ENCODE measurements around the gene CBLN3. TPM values are rescaled to one million over a fixed set of nuclear protein-coding genes. Genes with fewer than 3 reads are reported as not detected.
A peak's percentile ranks its signal among the peaks of the same experiment; 100 is the strongest.
"Not testable (repeated sequence)": the region's sequence is repeated elsewhere in the genome, so short reads cannot be mapped to it uniquely, and the experiment has no call there.

Gene CBLN3
- total RNA-seq, 1 donor from 2014 or later: 1.8 TPM

DNA sequence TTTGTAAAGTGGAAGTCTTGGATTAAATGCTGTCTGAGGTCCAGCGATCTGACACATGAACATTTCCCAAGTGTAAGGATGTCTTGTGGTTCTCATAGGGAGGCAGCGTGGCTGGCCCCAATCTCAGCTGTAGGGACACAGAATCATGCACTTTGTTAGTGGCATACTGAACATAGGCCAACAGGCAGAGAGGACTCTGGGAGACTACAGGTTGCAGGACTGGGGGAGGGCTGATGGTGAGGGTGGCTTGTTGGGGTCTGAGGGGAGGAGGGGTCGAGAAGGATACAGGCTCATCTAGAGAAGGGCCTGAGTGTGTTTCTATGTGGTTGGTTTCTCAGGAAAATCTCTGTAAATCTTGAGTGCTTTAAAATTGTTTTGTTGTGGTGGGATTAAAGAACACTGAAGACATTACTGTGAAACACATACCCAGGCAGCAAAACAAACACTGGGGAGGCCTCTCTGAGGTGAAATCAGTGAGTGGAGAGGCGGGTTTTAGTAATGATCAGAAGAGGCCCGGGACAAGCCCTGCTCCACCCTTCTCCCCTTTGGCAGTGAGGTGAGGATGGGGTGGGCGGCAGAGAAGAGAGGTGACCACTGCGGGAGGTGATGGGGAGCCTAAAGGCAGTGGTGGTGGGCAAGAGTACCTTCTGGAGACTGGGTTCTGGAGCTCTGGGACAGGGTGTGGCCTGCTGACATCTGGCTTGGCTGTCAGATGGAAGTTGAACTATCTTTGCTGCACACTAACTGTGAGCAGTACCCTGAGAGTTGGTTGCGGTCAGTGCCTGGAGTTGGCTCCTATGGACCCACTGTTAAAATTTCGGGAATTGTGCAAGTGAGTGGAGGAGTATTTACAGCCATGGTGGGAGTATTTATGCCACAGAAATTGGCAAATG, 27.4 kb downstream of the CBLN3 start:
- no peak for DNase-seq

DNA sequence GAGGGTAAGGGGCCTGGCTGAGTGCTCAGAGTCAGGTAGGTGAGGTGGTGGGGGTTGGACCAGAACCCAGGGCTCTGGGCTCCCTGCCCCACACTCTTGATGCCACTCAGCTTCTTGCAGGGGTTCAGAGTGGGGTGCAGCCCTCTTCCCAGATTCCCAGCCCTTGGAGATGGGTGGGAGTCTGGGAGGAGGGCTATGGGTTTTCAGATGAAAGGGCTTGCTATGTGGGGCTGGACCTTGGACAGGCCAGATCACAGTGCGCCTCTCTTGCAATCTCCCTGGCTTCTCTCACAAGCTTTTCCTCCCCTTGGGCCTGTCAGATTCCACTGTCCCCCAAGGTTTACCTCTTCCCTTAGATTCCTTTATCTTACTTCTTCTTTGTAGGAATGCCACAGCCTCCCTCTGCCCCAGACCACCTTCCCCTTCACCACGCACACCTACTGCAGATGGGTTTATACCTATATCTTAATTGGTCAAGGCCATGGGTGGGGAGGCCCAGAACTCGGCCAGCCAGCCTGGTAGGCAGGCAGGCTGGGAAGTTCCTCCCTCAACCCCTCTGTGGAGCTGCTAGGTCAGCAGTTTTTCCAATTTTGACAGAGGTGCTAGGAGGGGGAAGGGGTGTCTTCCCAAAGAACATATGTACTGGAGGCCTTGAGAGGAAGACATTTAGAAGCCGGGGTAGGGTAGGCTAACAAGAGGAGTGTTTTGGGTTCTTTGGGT, 29.3 kb downstream of the CBLN3 start:
- DNase-seq: no peak

DNA sequence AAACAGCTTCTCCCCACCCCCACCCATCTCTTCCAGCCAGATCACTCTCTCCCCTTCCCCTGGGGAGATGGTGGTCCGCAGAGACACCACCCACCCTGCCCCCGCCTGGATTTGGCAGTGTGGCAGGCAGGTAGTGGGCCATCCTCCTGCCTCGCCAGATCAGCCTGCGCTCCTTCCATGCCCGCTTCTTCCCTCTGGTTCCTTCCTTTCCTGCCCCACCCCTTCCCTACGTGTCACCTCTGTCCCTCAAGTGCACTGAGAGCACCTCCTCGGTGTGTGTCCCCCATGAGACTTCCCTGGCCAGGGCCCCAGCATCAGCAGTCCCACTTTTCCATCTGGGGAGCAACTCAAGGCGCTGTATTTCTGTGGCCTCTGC, 30.0 kb downstream of the CBLN3 start:
- DNase-seq: no peak

DNA sequence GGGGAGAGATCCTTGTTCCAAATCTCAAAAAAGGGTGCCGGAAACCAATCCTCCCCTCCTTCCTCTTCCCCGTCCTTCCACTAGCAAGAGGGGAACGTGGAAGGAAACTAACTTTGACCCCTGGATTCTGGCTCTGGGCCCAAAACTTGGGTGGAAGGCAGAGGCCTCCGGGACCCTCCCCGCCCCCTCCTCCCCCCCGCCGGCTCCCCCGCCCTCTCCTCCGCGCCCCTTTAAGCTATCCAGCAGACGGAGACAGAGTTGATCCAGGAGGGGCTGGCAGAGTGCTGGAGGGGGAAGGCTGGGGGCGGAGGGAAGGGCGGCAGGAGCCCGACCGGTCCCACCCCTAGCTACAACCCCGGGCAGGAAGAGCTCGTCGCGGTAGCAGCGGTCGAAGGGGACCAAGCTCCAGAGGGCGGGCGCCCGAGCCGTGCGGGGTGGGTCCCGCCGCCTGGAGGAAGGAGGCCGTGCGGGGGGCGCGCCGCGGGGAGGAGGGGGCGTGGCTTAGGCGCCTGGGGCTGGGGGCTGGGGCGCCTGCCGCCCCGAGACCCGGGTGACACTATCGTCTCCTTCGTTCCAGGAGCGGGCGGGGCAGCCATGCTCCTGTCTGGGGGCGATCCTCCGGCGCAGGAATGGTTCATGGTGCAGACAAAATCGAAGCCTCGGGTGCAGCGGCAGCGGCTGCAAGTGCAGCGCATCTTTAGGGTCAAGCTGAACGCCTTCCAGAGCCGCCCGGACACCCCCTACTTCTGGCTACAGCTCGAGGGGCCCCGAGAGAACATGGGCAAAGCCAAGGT, 30.6 kb downstream of the CBLN3 start, which contains the start of gene NYNRIN:
TSS of gene NYNRIN (plus strand) at position 351 of the 794 bp plus-strand sequence. CDS start at position 595, 244 bp downstream.
- peak; percentile 87 for DNase-seq

DNA sequence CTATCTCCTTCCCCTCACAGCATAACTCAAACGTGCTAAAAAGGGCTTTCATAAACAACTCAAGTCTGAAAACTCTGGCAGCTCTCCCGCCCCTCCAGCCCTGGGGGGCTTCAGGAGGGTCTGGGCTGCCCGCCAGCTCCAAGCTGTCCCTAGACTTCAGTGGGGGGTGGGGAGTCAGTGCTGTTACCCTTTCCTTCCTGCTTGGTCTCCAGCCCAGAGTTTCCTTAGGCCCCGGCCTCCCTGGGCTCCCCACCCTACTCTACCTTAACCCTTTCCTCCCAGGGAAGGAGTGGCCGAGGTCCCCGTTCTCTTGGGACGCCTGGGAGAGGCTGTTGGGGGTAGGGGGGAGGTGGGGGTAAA, 31.2 kb downstream of the CBLN3 start:
- DNase-seq: peak; percentile 81

DNA sequence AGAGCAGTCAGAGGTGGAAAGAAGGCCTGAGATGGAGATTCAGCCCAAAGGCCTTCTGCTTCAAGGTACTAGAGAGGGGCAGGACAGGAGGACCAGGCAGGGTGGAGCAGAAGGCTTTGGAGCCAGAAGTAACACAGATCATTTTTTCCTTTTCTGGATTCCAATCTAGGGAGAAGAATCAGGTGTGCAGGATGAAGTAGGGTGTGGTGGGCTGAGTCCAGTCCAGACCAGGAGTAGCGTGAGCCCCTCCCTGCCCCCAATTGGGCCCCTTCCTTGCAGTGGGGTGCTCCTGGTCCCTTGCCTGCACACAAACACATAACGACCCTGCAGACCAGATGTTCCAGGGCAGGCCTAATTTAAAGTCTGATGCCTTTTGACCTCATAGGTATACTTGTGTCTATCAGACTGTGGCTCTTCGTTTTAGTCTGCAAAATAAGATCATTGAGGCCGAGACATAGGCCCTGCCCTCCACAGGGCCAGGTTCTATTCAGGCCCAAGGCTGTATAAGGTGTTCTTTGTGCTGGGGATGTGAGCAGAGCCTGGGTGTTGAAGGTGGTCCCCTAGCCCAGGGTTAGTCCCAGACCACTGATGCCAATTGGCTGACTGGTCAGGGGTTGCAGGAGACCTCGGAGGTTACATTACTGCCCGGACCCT, 31.7 kb downstream of the CBLN3 start:
- no peak for DNase-seq

DNA sequence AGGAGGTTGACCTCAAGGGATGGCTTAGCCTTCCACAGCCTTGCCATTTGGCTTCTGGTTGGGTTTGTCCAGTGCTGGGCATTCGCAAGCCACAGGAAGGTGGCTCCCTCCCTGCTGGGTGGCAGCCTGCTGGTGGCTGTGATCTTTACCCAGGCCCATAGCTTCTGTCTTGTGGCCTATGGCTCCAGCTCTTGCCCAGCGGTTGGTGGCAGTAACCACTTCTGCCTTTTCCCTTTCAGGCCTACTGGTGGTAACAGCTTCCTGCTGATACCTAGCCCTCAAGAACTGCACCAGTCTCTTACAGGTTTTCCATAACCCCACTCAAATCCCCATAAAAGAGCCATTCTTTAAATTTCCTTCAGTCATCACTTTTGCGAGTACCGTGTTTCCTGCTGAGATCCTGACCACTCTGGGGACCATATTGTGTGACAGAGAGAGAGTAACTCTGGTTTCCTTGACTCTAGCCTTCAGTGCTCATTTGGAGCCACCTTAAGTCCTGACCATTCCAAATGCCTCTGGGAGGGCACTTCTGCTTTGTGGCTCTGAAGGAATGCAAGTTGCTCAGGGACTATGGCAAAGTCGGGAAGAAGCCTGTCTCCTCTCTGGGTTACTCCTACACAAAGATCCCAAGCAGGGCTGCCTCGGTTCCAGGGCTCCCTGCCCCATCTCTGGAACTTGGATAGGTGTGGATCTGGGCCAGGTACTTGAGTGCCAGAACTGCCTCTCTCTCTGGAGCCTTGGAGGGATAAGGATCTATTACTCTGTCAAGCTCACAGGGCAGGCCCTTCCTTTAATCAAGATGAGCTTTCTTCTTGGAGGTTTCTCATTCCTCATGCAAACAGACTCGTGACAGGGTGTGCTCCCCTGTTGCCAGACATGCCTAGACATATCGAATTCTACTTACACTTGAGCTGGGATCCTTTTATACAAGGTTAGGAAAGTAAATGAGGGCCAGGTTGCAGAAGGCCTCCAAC, 33.6 kb downstream of the CBLN3 start:
- DNase-seq: no peak

DNA sequence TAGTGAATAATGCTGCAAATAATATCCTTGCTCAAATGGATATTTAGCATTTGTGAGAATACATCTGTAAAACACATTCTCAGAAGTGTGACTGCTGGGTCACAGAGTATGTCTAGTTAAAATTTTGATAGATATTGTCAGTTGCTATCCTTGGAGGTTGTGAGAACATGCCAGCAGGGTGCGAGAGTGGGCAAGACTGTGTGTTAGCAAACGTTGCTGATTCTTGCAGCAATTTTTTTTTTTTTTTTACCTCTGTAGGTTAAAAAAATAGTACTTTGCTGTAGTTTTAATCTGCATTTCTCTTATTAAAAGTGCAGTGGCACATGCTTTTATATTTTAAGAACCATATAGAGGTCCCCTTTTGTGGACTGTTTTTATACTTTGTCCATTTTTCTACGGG, 35.2 kb downstream of the CBLN3 start:
- no peak for DNase-seq

DNA sequence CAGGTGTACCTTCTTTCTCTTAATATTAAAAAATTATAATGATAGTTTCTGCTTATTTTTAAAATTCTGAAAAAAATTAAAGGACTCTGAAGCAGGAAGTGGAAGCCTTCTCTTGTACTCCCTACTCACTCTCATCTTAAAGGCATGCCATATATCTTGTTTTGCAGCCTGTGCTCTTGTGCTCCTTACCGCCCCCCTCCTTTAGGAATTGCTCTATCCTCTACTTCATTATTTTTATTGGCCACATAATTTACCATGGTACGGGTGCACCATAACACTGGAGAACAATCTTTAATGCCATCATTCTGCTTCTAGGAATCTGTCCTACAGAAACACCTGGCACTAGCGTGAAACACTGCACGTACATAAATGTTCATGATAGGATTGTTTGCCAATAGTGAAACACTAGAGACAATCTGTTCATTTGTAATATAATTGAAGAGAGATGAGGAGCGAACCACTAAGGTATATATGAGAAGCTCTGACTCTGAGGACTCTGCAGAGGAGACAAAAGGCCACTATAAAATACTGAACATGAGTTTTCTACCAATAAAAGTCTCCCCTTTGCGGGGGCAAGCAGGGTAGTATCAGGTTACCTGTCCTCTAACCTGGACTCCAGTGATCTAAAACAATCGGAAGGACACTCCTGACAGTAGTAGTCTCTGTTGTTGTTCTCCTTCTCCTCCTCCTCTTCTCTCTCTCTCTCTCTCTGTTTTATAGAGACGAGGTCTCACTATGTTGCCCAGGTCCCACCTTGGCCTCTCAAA, 37.0 kb downstream of the CBLN3 start:
- DNase-seq: no peak

DNA sequence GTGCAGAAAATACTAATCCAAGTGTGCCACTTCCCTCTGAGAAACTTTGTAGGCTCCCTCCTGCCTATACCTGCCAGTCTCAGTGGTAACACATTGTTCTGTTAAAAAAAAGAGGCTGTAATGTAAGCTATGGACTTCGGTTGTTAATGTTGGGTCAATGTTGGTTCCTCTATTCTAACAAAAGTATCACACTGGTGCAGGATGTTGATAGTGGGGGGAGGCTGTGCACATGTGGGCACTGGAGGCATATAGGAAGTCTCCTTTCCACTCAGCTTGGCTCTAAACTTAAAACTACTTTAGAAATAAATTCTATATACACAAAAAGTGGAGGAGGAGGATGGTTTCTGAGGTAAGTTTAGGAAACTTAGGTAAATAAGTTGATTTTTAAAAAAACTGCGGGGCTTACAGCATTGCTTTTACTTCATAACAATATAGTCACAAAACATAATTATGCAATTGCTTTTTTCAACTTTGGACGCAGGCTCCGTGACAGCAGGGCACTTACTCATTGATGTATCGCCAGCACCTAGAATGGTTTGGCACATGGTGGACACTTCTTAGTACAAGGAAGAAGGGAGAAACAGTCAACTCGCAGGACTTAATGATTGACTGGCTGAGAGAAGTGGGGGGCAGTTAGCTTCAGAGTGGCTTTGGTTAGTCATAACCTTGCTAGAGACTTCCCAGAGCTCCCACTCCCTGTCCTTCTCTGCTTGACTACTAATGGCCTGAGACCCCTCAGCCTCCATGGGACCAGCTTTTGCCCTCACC, 38.6 kb downstream of the CBLN3 start:
- no peak for DNase-seq

DNA sequence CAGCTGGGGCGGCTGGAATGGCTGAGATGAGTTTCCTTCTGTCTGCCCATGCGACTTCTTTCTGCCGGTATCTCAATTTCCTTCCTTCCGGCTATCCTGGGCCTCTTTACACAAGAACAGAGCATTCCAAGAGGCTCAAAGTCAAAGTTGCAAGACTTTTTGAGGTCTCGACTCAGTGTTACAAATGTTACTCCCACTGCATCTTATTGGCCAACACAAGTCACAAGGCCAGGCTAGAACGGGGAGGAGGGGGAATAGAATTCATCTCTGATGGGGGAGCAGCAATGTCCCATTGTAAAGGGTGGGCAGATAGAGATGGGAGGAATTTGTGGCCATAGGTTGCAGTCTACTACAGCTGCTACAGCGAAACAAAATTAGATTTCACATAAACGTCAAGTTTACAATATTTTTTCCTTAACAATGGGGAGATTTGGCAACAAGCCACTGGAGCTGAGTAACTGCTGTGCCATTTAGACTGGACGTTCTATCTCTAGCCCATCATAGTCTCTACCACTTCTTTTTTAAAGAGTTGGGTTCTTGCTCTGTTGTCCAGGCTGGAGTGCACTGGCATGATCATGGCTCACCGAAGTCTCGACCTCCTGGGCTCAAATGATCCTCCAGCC, 40.1 kb downstream of the CBLN3 start:
- DNase-seq: no peak

DNA sequence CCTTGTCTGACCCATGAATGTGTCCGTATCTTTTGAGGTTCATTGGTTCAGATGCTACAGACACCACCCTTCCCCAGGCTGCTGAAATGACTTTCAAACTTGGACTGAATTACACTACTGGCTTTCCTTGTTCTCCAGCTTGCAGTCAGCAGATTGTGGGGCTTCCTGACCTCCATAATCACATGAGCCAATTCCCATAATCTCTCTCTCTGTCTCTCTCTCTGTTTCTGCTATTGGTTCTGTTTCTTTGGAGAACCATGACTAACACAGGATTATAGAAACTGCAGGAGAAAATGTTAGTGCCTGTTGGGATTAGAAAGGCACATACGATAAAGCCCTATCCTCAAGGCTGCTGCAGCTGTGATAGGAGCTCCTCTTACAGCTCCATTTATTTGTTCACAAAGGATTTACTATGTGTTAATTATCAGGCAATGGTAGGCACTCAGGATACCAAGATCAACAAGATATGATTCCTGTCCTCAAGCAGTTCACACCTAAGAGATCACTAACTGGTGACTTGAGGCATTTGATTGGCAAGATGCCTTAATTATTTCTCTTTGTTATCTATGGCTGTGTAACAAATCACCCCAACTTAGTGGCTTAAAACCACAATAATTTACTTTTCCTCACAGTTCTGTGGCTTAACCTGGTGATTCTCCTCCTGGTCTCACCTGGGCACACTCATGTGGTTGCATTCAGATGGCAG, 40.8 kb downstream of the CBLN3 start:
- no peak for DNase-seq

DNA sequence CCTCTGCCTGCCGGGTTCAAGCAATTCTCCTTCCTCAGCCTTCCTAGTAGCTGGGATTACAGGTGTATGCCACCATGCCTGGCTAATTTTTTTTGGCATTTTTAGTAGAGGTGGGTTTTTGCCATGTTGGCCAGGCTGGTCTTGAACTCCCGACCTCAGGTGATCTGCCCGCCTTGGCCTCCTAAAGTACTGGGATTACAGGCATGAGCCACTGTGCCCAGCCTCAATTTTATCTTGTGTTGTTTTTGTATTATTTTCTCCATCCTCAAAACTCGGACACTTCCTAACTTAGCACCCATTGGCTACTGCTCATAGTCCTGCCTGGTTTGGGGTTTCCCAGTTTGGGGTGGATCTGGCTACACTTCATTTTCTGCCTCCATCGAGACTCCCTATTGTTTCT, 41.9 kb downstream of the CBLN3 start:
- DNase-seq: not testable (repeated sequence)

DNA sequence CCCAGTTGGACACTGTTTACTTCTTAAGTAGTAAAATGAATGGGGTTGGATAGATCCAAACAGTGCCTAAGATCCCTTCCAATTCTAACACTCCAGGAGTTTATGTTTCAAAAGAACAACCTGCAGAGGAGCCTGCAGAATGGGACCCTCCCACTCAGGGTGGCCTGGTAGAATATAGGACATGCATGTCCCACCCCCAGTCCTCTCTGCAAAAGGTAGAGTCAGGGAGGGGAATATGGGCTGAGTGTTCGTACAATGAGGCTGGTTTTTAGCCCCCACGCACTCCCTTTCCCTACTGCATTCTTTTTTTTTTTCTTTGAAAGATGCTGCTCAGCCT, 42.5 kb downstream of the CBLN3 start:
- DNase-seq: no peak

DNA sequence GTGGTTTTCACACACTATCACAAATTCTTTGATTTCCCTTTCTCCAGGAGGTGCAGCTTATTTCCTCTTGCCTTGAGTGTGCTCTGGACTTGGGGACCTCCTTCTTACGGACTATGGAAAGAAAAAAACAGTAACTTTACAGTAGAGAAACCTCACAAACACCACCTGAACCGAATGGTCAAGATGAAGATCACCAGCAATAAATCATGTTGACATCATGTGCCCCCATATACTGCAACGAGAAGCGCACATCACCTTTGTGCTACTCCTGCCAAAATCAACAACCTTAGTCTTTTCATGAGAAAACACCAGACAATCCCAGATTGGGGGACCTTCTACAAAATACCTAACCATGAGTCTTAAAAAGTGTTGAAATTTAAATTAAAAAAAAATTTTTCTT, 43.9 kb downstream of the CBLN3 start:
- DNase-seq: no peak

DNA sequence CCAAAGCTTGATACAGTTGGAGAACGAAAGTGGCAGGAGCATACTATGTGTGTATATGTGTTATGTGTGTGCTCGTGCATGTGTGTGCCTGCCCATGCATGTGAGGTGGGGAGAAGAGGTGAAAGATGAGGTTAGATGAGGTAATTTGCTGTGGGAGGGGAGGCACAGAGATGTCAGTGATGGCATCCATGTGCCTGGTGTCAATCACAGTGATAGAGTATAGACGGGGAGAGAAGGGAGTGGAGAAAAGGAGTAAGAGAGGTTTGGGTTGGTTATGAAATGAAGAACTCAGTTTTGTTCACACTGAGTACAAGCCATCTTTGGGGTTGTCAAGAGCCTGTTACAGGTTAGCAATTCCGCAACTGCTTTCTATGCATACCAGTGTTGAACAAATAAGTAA, 45.3 kb downstream of the CBLN3 start:
- no peak for DNase-seq

DNA sequence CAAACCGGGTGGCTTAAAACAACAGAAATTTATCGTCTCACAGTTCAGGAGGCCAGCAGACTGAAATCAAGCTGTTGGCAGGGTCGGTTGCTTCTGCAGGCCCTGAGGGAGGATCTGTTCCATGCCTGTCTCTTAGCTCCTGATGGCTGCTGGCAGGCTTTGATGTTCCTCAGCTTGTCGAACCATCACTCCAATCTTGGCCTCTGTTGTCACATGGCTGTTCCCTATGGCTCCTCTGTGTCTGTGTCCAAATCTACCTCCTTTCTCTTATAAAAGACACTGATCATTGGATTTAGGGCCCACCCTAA, 47.5 kb downstream of the CBLN3 start:
- no peak for DNase-seq

DNA sequence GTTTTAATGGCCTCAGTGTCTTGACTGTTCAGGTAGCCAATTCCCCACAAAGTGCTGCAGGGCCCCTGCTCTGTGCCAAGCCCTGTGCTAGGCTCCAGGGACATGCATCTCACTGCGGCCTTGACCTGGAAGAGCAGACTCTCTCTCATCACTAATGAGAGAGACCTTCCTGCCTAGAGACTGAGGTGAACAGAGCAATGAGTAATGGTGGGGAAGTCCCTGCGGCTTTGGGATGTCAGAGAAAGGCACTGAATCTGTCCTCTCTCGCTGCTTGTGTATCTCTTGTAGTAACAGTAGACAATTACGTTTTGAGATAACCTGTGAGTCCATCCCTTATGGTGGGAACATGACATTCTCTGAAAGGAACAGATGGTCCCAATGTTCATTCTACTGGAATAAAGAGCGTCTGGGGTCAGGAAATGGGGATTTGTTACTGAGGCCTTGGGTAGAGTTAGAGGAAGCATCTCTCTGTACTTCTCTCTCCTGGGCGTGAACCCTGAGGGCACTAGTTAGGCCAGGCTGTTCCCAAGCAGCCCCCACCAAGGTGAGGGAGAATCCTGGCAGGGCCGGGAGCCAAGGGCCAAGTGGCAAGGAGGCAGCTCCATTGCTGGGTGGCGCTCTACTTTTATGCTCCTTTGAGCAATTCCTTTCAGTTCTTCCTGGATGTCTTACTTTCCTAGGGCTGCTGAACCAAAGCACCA, 48.0 kb downstream of the CBLN3 start:
- DNase-seq: no peak
